GM23338 (cell line): ENCODE results near the gene RYR1. TPM values are rescaled to one million over a fixed set of nuclear protein-coding genes. Genes with fewer than 3 reads are reported as not detected.

Experiments used
- ATAC-seq: fragments of 200-7000 bp; cut with Tn5 transposase; 3 replicates; pipeline ENCODE4 v1.9.1; 2020
- DNase-seq: peaks from one replicate; pipeline ENCODE4 v3.0.0-alpha.2; 2015; ENCODE audit warnings: low spot score
- H2AFZ ChIP-seq: fragments of 200-600 bp; sonication (generic); 2 replicates; pipeline ENCODE4 v1.8.0; 2016; ENCODE audit warnings: antibody characterized with exemption, mild to moderate bottlenecking, moderate library complexity
- H3F3A ChIP-seq: fragments of 200-600 bp; sonication (generic); replicated peaks from 2 replicates; pipeline ENCODE4 v1.8.0; 2017; ENCODE audit warnings: antibody characterized with exemption, mixed run types, low read depth
- H3K27ac ChIP-seq: fragments of 200-600 bp; sonication (generic); 2 replicates; pipeline ENCODE4 v1.6.1; 2016; ENCODE audit warnings: low read depth
- H3K27me3 ChIP-seq: fragments of 200-600 bp; sonication (generic); 2 replicates; pipeline ENCODE4 v1.8.0; 2016; ENCODE audit warnings: mild to moderate bottlenecking, mixed run types, moderate library complexity; ENCODE audit not compliant: insufficient read depth
- H3K36me3 ChIP-seq: fragments of 200-600 bp; sonication (generic); 2 replicates; pipeline ENCODE4 v1.8.0; 2016; ENCODE audit warnings: mild to moderate bottlenecking; ENCODE audit not compliant: insufficient read depth
- H3K4me1 ChIP-seq: fragments of 200-600 bp; sonication (generic); 2 replicates; pipeline ENCODE4 v1.8.0; 2016; ENCODE audit warnings: mild to moderate bottlenecking, moderate library complexity; ENCODE audit not compliant: insufficient read depth
- H3K4me2 ChIP-seq: fragments of 200-600 bp; sonication (generic); 2 replicates; pipeline ENCODE4 v1.7.1; 2017; ENCODE audit warnings: mixed run types
- H3K4me3 ChIP-seq: fragments of 200-600 bp; sonication (generic); 2 replicates; pipeline ENCODE4 v1.6.1; 2016; ENCODE audit warnings: mixed run types
- H3K79me2 ChIP-seq: fragments of 200-600 bp; sonication (generic); replicated peaks from 2 replicates; pipeline ENCODE4 v1.8.0; 2017; ENCODE audit warnings: mild to moderate bottlenecking; ENCODE audit not compliant: insufficient read depth
- H3K9me2 ChIP-seq: fragments of 200-600 bp; sonication (generic); 2 replicates; pipeline ENCODE4 v1.8.0; 2017; ENCODE audit not compliant: insufficient read depth
- H4K20me1 ChIP-seq: fragments of 200-600 bp; sonication (generic); replicated peaks from 2 replicates; pipeline ENCODE4 v1.8.0; 2017; ENCODE audit warnings: mild to moderate bottlenecking; ENCODE audit not compliant: insufficient read depth
- H3K27ac Mint-ChIP-seq: 2 replicates; pipeline ENCODE4 v1.8.0; 2020; ENCODE audit warnings: inconsistent platforms, mild to moderate bottlenecking, moderate library complexity, mixed read lengths
- H3K27me3 Mint-ChIP-seq: 3 replicates; pipeline ENCODE4 v1.8.0; 2022; ENCODE audit warnings: low read depth, mild to moderate bottlenecking, moderate library complexity, mixed read lengths, inconsistent platforms; ENCODE audit not compliant: insufficient read depth, poor library complexity
- H3K36me3 Mint-ChIP-seq: 3 replicates; pipeline ENCODE4 v1.8.0; 2021; ENCODE audit warnings: low read depth, mild to moderate bottlenecking, inconsistent platforms, moderate library complexity, mixed read lengths
- H3K4me1 Mint-ChIP-seq: 3 replicates; pipeline ENCODE4 v1.8.0; 2020; ENCODE audit warnings: mild to moderate bottlenecking, inconsistent platforms, mixed read lengths
- H3K4me3 Mint-ChIP-seq: 3 replicates; pipeline ENCODE4 v1.8.0; 2021; ENCODE audit warnings: moderate library complexity, mild to moderate bottlenecking, inconsistent platforms, mixed read lengths
- H3K9me3 Mint-ChIP-seq: 3 replicates; pipeline ENCODE4 v1.8.0; 2020; ENCODE audit warnings: moderate library complexity, mild to moderate bottlenecking, inconsistent platforms, mixed read lengths
- CREB1 ChIP-seq: fragments of 250-450 bp; sonication (Bioruptor Pico); IDR thresholded peaks from 2 replicates; pipeline ENCODE4 v1.5.0; 2020; ENCODE audit warnings: low read depth, mild to moderate bottlenecking, moderate library complexity
- CTCF ChIP-seq, 2 experiments: fragments of 200-600 bp in 1 of 2; sonication (generic) in 1 of 2; conservative IDR thresholded peaks; 2 replicates each; pipeline versions ENCODE4 v1.5.1 to v1.6.1; 2016 to 2017; ENCODE audit warnings: antibody characterized with exemption in 2 of 2, low read depth in 2 of 2, mild to moderate bottlenecking in 2 of 2, moderate library complexity in 1 of 2
- ETS1 ChIP-seq: IDR thresholded peaks from 2 replicates; pipeline ENCODE4 v1.6.1; 2016; ENCODE audit warnings: antibody characterized with exemption
- EZH2 ChIP-seq: fragments of 200-600 bp; sonication (generic); IDR thresholded peaks from one replicate; pipeline ENCODE4 v1.8.0; 2017; ENCODE audit warnings: antibody characterized with exemption, mild to moderate bottlenecking, low read depth; ENCODE audit not compliant: unreplicated experiment
- EZH2phosphoT487 ChIP-seq: fragments of 200-600 bp; sonication (generic); IDR thresholded peaks from one replicate; pipeline ENCODE4 v1.8.1; 2018; ENCODE audit warnings: antibody characterized with exemption; ENCODE audit not compliant: unreplicated experiment
- JUNB ChIP-seq: IDR thresholded peaks from one replicate; pipeline ENCODE4 v1.6.1; 2016; ENCODE audit warnings: antibody characterized with exemption; ENCODE audit not compliant: unreplicated experiment
- POLR2AphosphoS5 ChIP-seq: IDR thresholded peaks from 2 replicates; pipeline ENCODE4 v1.6.1; 2016; ENCODE audit warnings: antibody characterized with exemption, low read depth
- REST ChIP-seq: IDR thresholded peaks from one replicate; pipeline ENCODE4 v1.6.1; 2018; ENCODE audit warnings: antibody characterized with exemption; ENCODE audit not compliant: unreplicated experiment
- STAT1 ChIP-seq: IDR thresholded peaks from one replicate; pipeline ENCODE4 v1.6.1; 2016; ENCODE audit warnings: antibody characterized with exemption; ENCODE audit not compliant: unreplicated experiment
- ZNF114 ChIP-seq: fragments of 250-450 bp; sonication (Bioruptor Pico); IDR thresholded peaks from 2 replicates; pipeline ENCODE4 v1.5.0; 2020; ENCODE audit warnings: mild to moderate bottlenecking, moderate library complexity
- ZNF462 ChIP-seq: fragments of 250-450 bp; sonication (Bioruptor Pico); IDR thresholded peaks from 2 replicates; pipeline ENCODE4 v1.5.0; 2020; ENCODE audit warnings: mild to moderate bottlenecking, moderate library complexity
- polyA plus RNA-seq: library from polyadenylated mRNA; unstranded; fragments of >200 nt; fragmentation: Nextera tagmentation; extraction: Ambion mirVana; gene quantifications from 2 replicates; pipeline ENCODE4 v1.2.1, GENCODE V29; 2016
- total RNA-seq: library from RNA; depleted of rRNA; stranded (reverse); fragments of >200 nt; shearing (Covaris generic); gene quantifications from 2 replicates; pipeline ENCODE4 v1.2.3, GENCODE V29; 2014

The RYR1 gene
- total and polyA plus RNA-seq, 2 experiments from 2014 or later = 4.0 to 26.7 TPM

- Histone ChIP-seq H3K27me3 (no peaks in the 10 kb centered on the region), H3K79me2 (no peaks in the 10 kb centered on the region), H3K4me1 (0 out of 2 replicates have a peak, but pooled peaks cover 4% of the 10 kb centered on the region), H4K20me1 (peaks cover 12% of the 10 kb centered on the region; the same call in 1 of the 2 replicates), H3F3A (peaks cover 15% of the 10 kb centered on the region; the same call in 1 of the 2 replicates), H3K4me2 (no peak overlapping the region), H2AFZ (no peak overlapping the region), H3K36me3 (peaks cover 27% of the 10 kb centered on the region), H3K9me2 (no peaks in the 10 kb centered on the region), H3K27ac (no peak overlapping the region), H3K4me3 (no peak overlapping the region)
- H3K9me3 Mint-ChIP-seq = no peaks in the 10 kb centered on the region
- H3K36me3 Mint-ChIP-seq = peaks cover 74% of the 10 kb centered on the region
- H3K4me3 Mint-ChIP-seq = no peak overlapping the region
- TF ChIP-seq ETS1 (no peak), POLR2AphosphoS5 (no peak), ZNF462 (CRISPR knock-in tag) (no peak), JUNB (no peak), EZH2 (no peak), CREB1 (CRISPR knock-in tag) (no peak), ZNF114 (CRISPR knock-in tag) (no peak), CTCF (conservative IDR thresholded peaks at IDR 0.05; ENCODE audit: low read depth in 2 of 2) (no peak), STAT1 (no peak), REST (no peak), EZH2phosphoT487 (no peak)
- peaks cover 10% of the 10 kb centered on the region for H3K4me1 Mint-ChIP-seq
- H3K27ac Mint-ChIP-seq = no peak overlapping the region
- H3K27me3 Mint-ChIP-seq = peaks cover 5% of the 10 kb centered on the region
- ATAC-seq (no peak), DNase-seq (no peak)
Measured at GRCh38 chr19:38451629-38452028, 18.1 kb downstream of the RYR1 start.
